ENCODE results near the gene UBE4B. TPM values are rescaled to one million over a fixed set of nuclear protein-coding genes. Genes with fewer than 3 reads are reported as not detected.

The UBE4B gene
- polyA plus RNA-seq, 2 of the 4 experiments (the other 2 are of a cell fraction): 13.5 to 15.1 TPM

GRCh38 chr1:10042746-10043145 is 10.0 kb downstream of the UBE4B start:
- CTCF ChIA-PET: no interaction called here
- TF ChIP-seq USF2 (IDR thresholded peaks at IDR 0.05) (no peak), SREBF2 (IDR thresholded peaks at IDR 0.05) (no peak), ESRRA (IDR thresholded peaks at IDR 0.05; ENCODE audit: borderline replicate concordance, low read length) (no peak), HEYL (CRISPR knock-in tag; IDR thresholded peaks at IDR 0.05) (no peak)
- Histone ChIP-seq H3K27ac (no peak overlapping the region), H3K4me2 (no peak overlapping the region), H3K9me3 (no peaks in the 10 kb centered on the region), H3K4me3 (no peak overlapping the region), H3K4me1 (peaks cover 6% of the 10 kb centered on the region; the same call in 1 of the 3 replicates)
- FAIRE-seq: no peak
- DNase-seq (ENCODE audit: low read depth in 1 of 2, low spot score in 1 of 2): no peak
- 92% methylated on average over 4 of the region's 4 CpGs for WGBS (ENCODE audit: missing lambda C conversion rate)
- POLR2A ChIA-PET: no interaction called here
- no peak for ATAC-seq

GRCh38 chr1:10045480-10046355 is 13.0 kb downstream of the UBE4B start:
- DNase-seq (ENCODE audit: low read depth in 1 of 2, low spot score in 1 of 2) (no peak), ATAC-seq (peak in 1 of 2 experiments; percentile 23; a peak in 2 of 6 replicates), FAIRE-seq (no peak)
- POLR2A ChIA-PET: no interaction called here
- Histone ChIP-seq H3K4me3 (no peak overlapping the region), H3K27ac (no peak overlapping the region), H3K4me1 (peaks cover 6% of the 10 kb centered on the region; the same call in 1 of the 3 replicates), H3K4me2 (no peak overlapping the region), H3K9me3 (no peaks in the 10 kb centered on the region)
- 94% methylated on average over 8 of the region's 8 CpGs for WGBS (ENCODE audit: missing lambda C conversion rate)
- CTCF ChIA-PET: no interaction called here
- no peak for TF ChIP-seq ZFP36 (IDR thresholded peaks at IDR 0.05; ENCODE audit: borderline replicate concordance, partially characterized antibody)
- no peak for TF ChIP-seq TP53 (CRISPR knock-in tag; IDR thresholded peaks at IDR 0.05)
- TF ChIP-seq EHF (CRISPR knock-in tag; IDR thresholded peaks at IDR 0.05): no peak
- TF ChIP-seq JUNB (IDR thresholded peaks at IDR 0.05): no peak
- TF ChIP-seq GATA3 (IDR thresholded peaks at IDR 0.05; ENCODE audit: borderline replicate concordance): no peak
- TF ChIP-seq CTCF (IDR thresholded peaks at IDR 0.05): no peak
- TF ChIP-seq CHD2 (IDR thresholded peaks at IDR 0.05; ENCODE audit: low read length, partially characterized antibody): no peak
- no peak for TF ChIP-seq HMGXB4 (CRISPR knock-in tag; IDR thresholded peaks at IDR 0.05; ENCODE audit: borderline replicate concordance)
- no peak for TF ChIP-seq USF2 (IDR thresholded peaks at IDR 0.05)
- no peak for TF ChIP-seq ELK1 (IDR thresholded peaks at IDR 0.05; ENCODE audit: low read depth, low read length)
- no peak for TF ChIP-seq HDAC2 (IDR thresholded peaks at IDR 0.05)
- no peak for TF ChIP-seq MAZ (IDR thresholded peaks at IDR 0.05; ENCODE audit: borderline replicate concordance, low read depth, low read length)
- no peak for TF ChIP-seq ZSCAN20 (CRISPR knock-in tag; IDR thresholded peaks at IDR 0.05)
- TF ChIP-seq CEBPB (IDR thresholded peaks at IDR 0.05): no peak
- no peak for TF ChIP-seq EHMT2 (IDR thresholded peaks at IDR 0.05; ENCODE audit: low read depth)
